Brain microvascular endothelial cell (primary cell): ENCODE data around the gene MAPK4.
"Not testable (repeated sequence)": the region's sequence is repeated elsewhere in the genome, so short reads cannot be mapped to it uniquely, and the experiment has no call there.

Experiments used
- DNase-seq: peaks from one replicate; pipeline ENCODE4 v3.0.0-alpha.2; 2020
- H3K27ac ChIP-seq: fragments of 250-450 bp; sonication (Bioruptor Pico); 2 replicates; pipeline ENCODE4 v1.5.1; 2020; ENCODE audit warnings: mild to moderate bottlenecking, moderate library complexity
- H3K27me3 ChIP-seq: fragments of 250-450 bp; sonication (Bioruptor Pico); replicated peaks from 2 replicates; pipeline ENCODE4 v1.5.1; 2020; ENCODE audit warnings: mild to moderate bottlenecking
- H3K36me3 ChIP-seq: fragments of 250-450 bp; sonication (Bioruptor Pico); replicated peaks from 2 replicates; pipeline ENCODE4 v1.5.1; 2020; ENCODE audit warnings: mild to moderate bottlenecking
- H3K4me3 ChIP-seq: 2 replicates; pipeline ENCODE4 v1.5.1; 2011; ENCODE audit warnings: low read depth, mild to moderate bottlenecking, control low read depth, low read length, moderate library complexity
- in situ Hi-C: cut with HindIII; loops from 2 replicates; pipeline ENCODE4 v1.10.0; 2017; ENCODE audit warnings: low sequenced_read_pairs, low pct_ligation_motif_present
- TF ChIP-seq, protein P1 (sequence below): IDR thresholded peaks from 2 replicates; pipeline ENCODE4 v1.5.1; 2011; ENCODE audit warnings: low read depth, mild to moderate bottlenecking, moderate library complexity, low read length, control low read depth, inconsistent platforms; ENCODE audit errors: missing control alignments

MAPK4 gene

DNA sequence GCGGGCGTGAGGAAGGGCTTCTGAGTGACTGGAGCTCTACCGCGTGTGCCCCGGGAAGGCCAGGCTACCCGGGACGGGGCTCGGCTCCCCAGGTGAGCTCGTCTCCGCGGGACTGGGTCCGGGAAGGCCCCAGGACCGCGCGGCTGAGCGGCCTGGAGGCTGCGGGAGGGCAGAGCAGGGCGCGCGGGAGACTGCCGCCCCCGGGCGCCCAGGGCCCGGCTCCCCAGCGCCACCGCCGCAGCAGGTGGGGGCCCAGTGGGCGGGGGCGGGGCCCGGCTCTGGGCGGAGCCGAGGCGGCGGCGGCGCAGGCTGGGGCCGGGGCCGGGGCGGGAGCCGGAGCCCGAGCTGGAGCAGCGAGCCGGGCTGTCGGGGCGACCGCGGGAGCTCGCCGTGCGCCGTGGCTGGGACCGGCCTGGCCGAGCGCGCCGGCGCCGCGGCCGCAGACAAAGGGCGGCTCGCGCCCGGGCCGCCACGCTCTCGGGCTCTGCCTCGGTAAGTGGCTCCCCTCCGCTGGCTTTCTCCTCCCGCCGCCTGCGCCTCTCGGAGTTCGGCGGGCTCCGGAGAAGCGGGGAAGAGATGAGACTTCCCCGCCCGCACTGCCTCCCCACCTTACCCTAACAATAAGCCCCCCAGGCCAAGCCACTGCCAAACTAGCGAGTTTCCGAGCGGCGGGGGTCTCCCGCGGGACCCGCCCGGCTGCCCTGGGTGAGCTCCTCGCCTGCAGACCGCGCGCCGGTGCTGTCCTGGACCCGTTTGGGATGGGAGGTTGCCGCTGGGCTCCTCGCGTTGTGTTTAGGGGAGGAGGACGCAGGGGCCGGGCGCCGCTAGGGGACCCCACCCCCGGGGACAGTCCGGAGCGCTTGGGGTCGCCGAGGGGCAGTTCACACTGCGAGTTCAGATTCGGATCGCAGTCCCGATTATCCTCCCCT is at the start of gene MAPK4:
Gene MAPK4 (plus strand): TSS at position 336 of the 929 bp plus-strand sequence. CDS start 103,872 bp downstream, outside the sequence.
- H3K36me3 ChIP-seq, result no peaks in the 10 kb centered on the region
- no peak within 1 kb of the TSS for H3K27ac ChIP-seq
- peak within 1 kb of the TSS; percentile 41 for H3K4me3 ChIP-seq
- TF ChIP-seq, protein P1, sequence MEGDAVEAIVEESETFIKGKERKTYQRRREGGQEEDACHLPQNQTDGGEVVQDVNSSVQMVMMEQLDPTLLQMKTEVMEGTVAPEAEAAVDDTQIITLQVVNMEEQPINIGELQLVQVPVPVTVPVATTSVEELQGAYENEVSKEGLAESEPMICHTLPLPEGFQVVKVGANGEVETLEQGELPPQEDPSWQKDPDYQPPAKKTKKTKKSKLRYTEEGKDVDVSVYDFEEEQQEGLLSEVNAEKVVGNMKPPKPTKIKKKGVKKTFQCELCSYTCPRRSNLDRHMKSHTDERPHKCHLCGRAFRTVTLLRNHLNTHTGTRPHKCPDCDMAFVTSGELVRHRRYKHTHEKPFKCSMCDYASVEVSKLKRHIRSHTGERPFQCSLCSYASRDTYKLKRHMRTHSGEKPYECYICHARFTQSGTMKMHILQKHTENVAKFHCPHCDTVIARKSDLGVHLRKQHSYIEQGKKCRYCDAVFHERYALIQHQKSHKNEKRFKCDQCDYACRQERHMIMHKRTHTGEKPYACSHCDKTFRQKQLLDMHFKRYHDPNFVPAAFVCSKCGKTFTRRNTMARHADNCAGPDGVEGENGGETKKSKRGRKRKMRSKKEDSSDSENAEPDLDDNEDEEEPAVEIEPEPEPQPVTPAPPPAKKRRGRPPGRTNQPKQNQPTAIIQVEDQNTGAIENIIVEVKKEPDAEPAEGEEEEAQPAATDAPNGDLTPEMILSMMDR, result no peak
- in situ Hi-C loops, result no loop called here
- no peak for DNase-seq
- peaks cover 39% of the 10 kb centered on the region for H3K27me3 ChIP-seq

DNA sequence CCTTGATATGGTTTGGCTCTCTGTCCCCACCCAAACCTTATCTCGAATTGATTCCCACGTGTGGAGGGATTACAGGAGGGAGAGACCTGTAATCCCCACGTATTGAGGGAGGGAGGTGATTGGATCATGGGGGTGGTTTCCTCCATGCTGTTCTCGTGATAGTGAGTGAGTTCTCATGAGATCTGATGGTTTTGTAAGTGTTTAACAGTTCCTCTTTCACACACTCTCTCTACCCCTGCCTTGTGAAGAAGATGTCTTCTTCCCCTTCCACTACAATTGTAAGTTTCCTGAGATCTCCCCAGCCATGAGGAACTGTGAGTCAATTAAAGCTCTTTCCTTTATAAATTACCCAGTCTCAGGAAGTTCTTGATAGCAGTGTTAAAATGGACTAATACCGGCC is 42.6 kb upstream of the MAPK4 start:
- in situ Hi-C loops, H3K4me3 ChIP-seq, H3K27ac ChIP-seq, H3K36me3 ChIP-seq, DNase-seq, H3K27me3 ChIP-seq: not testable (repeated sequence)

DNA sequence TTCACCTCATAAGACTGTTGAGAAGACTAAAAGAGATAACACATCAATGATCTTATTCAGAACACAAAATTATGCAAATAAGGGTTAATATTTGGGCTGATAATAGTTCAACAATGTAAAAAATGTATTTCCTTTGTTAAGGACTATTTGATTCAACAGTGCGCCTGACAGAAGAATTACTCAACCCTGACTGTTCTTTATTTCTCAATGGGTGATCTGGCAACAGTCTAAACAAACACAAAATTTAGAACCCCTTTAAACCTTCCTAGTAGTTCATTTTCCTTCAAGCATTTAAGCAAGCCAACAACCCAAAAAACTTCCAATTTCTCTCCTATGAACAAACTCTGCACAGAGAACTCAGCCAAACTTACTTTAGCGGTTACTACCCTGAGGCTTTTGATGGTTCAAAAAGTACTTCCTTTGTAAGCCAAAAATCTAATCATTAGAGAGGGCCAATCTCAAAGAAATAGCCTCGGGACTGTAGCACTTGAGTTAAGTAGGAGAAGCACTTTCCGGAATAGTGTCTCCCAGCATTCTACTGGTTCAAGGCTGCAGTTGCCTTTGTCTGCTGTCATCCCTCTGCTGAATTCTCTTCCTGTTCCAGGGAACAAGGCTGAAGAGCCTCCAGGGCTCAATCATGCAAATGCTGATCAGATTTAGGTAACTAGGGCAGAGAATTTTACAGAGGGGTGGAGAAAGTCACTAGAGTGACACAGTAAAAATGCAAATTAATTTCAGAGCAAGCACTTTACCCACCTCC is 40.9 kb upstream of the MAPK4 start:
- H3K27ac ChIP-seq, result no peak overlapping the region
- no peaks in the 10 kb centered on the region for H3K36me3 ChIP-seq
- no peak for DNase-seq
- TF ChIP-seq, protein P1, result no peak
- in situ Hi-C loops, result no loop called here
- H3K4me3 ChIP-seq, result no peak overlapping the region
- H3K27me3 ChIP-seq, result no peaks in the 10 kb centered on the region

DNA sequence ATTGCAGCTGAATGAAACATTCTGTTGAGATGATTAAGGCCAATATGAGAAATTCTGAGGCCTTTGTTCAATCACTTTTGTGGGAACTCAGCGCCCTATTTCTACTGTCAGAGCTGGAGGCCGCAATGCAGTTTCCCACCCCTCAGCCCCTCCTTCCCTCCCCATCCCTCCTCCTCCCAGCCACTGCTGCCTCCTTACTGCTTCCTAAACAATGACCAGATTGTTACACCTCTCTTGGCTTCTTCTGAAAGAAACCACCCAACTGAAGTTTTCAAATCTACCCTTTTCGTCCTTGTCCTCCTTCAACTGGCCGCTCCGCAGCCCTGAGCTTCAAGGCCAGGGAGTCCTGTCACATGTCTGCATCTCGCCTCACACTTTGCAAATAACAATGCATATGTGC is 36.7 kb upstream of the MAPK4 start:
- DNase-seq, result no peak
- H3K27me3 ChIP-seq, result no peaks in the 10 kb centered on the region
- in situ Hi-C loops, result no loop called here
- no peaks in the 10 kb centered on the region for H3K36me3 ChIP-seq
- H3K4me3 ChIP-seq, result no peak overlapping the region
- TF ChIP-seq, protein P1, result no peak
- H3K27ac ChIP-seq, result no peak overlapping the region

DNA sequence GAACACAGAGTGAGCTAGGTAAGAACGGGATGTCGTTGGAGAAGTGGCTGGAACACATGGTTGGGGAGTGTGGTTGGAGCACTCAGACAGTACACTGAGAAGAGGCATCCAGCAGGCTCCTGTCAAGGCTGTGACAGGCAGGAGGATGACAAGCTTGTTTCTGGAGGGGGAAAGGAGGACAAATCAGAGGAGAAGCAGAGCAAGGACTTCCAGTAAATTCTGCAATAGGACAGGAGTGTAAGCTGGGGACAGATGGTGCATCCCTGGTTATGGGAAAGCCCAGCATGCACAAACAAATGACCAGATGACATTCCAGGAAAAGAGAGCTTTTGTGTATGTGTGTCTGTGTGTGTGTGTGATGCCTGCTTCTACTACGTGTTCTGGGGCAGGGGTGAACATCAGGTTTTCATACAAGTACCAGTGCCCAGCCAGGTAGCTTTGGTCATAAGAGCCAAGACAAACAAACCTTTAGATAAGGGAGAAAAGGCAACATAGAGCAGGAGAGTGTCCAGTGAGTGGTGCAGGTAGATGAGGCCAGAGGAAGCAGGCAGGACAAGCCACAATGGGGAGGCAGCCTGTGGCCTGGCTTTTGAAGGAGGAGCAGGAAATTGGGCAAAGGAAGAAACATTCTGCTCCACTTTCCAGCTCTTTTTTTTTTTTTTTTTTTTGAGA is 32.1 kb upstream of the MAPK4 start:
- no peak for DNase-seq
- H3K27me3 ChIP-seq, result no peaks in the 10 kb centered on the region
- TF ChIP-seq, protein P1, result no peak

DNA sequence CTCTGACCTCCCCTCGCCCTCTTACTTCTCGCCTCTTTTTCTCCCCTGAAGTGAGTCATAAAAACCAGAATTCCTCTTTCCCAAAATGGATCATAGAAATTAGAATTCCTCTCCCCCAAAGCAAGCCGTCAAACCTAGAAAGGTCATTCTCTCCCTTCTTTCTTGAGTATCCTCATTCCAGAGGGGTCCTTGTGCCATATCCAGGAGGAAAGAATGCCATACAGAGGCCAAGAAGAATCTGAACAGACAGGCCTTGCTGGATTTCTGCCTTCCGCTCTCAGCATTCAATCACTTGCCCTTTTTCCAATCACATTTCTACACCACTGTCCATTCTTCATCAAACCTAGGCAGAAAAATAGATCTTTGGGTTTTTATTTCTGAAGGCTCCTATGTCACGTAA is 31.1 kb upstream of the MAPK4 start:
- H3K36me3 ChIP-seq, result no peaks in the 10 kb centered on the region
- no peak for DNase-seq
- in situ Hi-C loops, result no loop called here
- H3K27me3 ChIP-seq, result no peaks in the 10 kb centered on the region
- H3K4me3 ChIP-seq, result no peak overlapping the region
- H3K27ac ChIP-seq, result no peak overlapping the region
- TF ChIP-seq, protein P1, result no peak

More for the DNA sequence above, 32.1 kb upstream of the MAPK4 start:
- in situ Hi-C loops, result no loop called here
- no peaks in the 10 kb centered on the region for H3K36me3 ChIP-seq
- no peak overlapping the region for H3K4me3 ChIP-seq
- H3K27ac ChIP-seq, result no peak overlapping the region

DNA sequence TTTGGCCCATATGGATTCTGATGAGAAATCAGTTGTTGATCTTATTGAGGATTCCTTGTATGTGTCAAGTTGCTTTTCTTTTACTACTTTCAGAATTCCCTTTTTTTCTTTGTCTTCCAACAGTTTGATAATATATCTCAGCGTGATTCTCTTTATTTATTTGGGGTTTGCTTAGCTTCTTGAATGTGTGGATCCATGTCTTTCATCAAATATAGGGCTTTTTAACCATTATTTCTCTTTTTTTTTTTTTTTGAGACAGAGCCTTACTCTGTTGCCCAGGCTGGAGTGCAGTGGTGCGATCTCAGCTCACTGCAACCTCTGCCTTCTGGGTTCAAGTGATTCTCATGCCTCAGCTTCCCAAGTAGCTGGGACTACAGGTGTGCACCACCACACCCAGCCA is 26.1 kb upstream of the MAPK4 start:
- H3K27me3 ChIP-seq, H3K27ac ChIP-seq, H3K4me3 ChIP-seq, H3K36me3 ChIP-seq, in situ Hi-C loops, DNase-seq: not testable (repeated sequence)

DNA sequence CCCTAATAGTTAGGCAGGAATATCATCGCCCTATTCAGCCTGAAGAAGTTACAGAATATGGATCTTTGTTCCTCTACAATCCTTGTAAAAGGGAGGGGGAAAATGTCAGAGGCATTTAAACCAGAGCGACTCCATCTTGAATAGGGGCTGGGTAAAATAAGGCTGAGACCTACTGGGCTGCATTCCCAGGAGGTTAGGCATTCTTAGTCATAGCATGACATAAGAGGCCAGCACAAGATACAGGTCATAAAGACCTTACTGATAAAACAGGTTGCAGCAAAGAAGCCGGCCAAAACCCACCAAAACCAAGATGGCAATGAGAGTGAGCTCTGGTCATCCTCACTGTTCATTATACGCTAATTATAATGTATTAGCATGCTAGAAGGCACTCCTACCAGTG is 15.4 kb upstream of the MAPK4 start:
- H3K27me3 ChIP-seq, H3K36me3 ChIP-seq, DNase-seq, H3K27ac ChIP-seq, in situ Hi-C loops, H3K4me3 ChIP-seq: not testable (repeated sequence)
